Measurements from ENCODE around the gene DPYSL5. TPM values are rescaled to one million over a fixed set of nuclear protein-coding genes. Genes with fewer than 3 reads are reported as not detected.

Gene DPYSL5
- total RNA-seq, 1 experiment from 2014 or later: not detected

GRCh38 chr2:26886736-26887135 is 38.8 kb downstream of the DPYSL5 start:
- H3K4me1 ChIP-seq (ENCODE audit: insufficient read depth, low read length): no peaks in the 10 kb centered on the region
- TF ChIP-seq CTCF (conservative IDR thresholded peaks at IDR 0.05; ENCODE audit: low read depth, low read length): no peak
- no peak for TF ChIP-seq EZH2phosphoT487 (IDR thresholded peaks at IDR 0.05; ENCODE audit: borderline replicate concordance, low read length)
- TF ChIP-seq EZH2 (IDR thresholded peaks at IDR 0.05; ENCODE audit: low read length, unreplicated experiment): no peak
- no peaks in the 10 kb centered on the region for H3F3A ChIP-seq (ENCODE audit: low read length, unreplicated experiment)
- H3K9me2 ChIP-seq (replicated peaks; ENCODE audit: low read length): no peaks in the 10 kb centered on the region
- intact Hi-C loops (cut with micrococcal nuclease): no loop called here
- no peak overlapping the region for H2AFZ ChIP-seq (ENCODE audit: low read length)
- H3K9me3 ChIP-seq (ENCODE audit: low read length): no peaks in the 10 kb centered on the region
- H3K27me3 ChIP-seq (ENCODE audit: low read length): peaks cover 79% of the 10 kb centered on the region
- H3K27ac ChIP-seq (ENCODE audit: low read length): no peak overlapping the region
- POLR2A ChIA-PET (ENCODE audit: unreplicated experiment): no interaction called here
- H3K36me3 ChIP-seq (ENCODE audit: low read depth, low read length): no peaks in the 10 kb centered on the region
- H4K20me1 ChIP-seq (ENCODE audit: low read length): no peaks in the 10 kb centered on the region
- no peak overlapping the region for H3K4me2 ChIP-seq (ENCODE audit: low read length)
- no peak overlapping the region for H3K9ac ChIP-seq (ENCODE audit: low read length)
- H3K4me3 ChIP-seq (ENCODE audit: low read length): no peak overlapping the region
- CTCF ChIA-PET: no interaction called here
- H3K79me2 ChIP-seq (ENCODE audit: low read length): no peaks in the 10 kb centered on the region
- ATAC-seq (no peak), DNase-seq (no peak)
- BruUV-seq (replicated peaks): no TSS peak

- Histone ChIP-seq H3K36me3 (ENCODE audit: low read depth, low read length) (no peaks in the 10 kb centered on the region), H3F3A (ENCODE audit: low read length, unreplicated experiment) (no peaks in the 10 kb centered on the region), H3K4me1 (ENCODE audit: insufficient read depth, low read length) (no peaks in the 10 kb centered on the region), H3K27me3 (ENCODE audit: low read length) (peaks cover 79% of the 10 kb centered on the region), H3K9me3 (ENCODE audit: low read length) (no peaks in the 10 kb centered on the region), H3K79me2 (ENCODE audit: low read length) (no peaks in the 10 kb centered on the region), H3K4me3 (ENCODE audit: low read length) (no peak overlapping the region), H2AFZ (ENCODE audit: low read length) (no peak overlapping the region), H3K27ac (ENCODE audit: low read length) (no peak overlapping the region), H3K9me2 (replicated peaks; ENCODE audit: low read length) (no peaks in the 10 kb centered on the region), H3K9ac (ENCODE audit: low read length) (no peak overlapping the region), H3K4me2 (ENCODE audit: low read length) (no peak overlapping the region), H4K20me1 (ENCODE audit: low read length) (no peaks in the 10 kb centered on the region)
- no peak for ATAC-seq
- ChIA-PET CTCF (no interaction called here), POLR2A (ENCODE audit: unreplicated experiment) (no interaction called here)
- TF ChIP-seq CTCF (conservative IDR thresholded peaks at IDR 0.05; ENCODE audit: low read depth, low read length) (no peak), EZH2 (IDR thresholded peaks at IDR 0.05; ENCODE audit: low read length, unreplicated experiment) (no peak), EZH2phosphoT487 (IDR thresholded peaks at IDR 0.05; ENCODE audit: borderline replicate concordance, low read length) (no peak)
- no TSS peak for BruUV-seq (replicated peaks)
- intact Hi-C loops (cut with micrococcal nuclease): no loop called here
- no peak for DNase-seq
Measured at GRCh38 chr2:26887151-26887550, 39.2 kb downstream of the DPYSL5 start.

- Histone ChIP-seq H3K4me1 (ENCODE audit: insufficient read depth, low read length) (no peaks in the 10 kb centered on the region), H3K27ac (ENCODE audit: low read length) (no peak overlapping the region), H3K9me2 (replicated peaks; ENCODE audit: low read length) (no peaks in the 10 kb centered on the region), H3K9ac (ENCODE audit: low read length) (no peak overlapping the region), H3K9me3 (ENCODE audit: low read length) (no peaks in the 10 kb centered on the region), H3K79me2 (ENCODE audit: low read length) (no peaks in the 10 kb centered on the region), H2AFZ (ENCODE audit: low read length) (no peak overlapping the region), H3F3A (ENCODE audit: low read length, unreplicated experiment) (no peaks in the 10 kb centered on the region), H3K27me3 (ENCODE audit: low read length) (peaks cover 58% of the 10 kb centered on the region), H3K4me2 (ENCODE audit: low read length) (no peak overlapping the region), H4K20me1 (ENCODE audit: low read length) (no peaks in the 10 kb centered on the region), H3K4me3 (ENCODE audit: low read length) (no peak overlapping the region), H3K36me3 (ENCODE audit: low read depth, low read length) (no peaks in the 10 kb centered on the region)
- no TSS peak for BruUV-seq (replicated peaks)
- POLR2A ChIA-PET (ENCODE audit: unreplicated experiment): no interaction called here
- CTCF ChIA-PET: no interaction called here
- DNase-seq: no peak
- intact Hi-C loops (cut with micrococcal nuclease): no loop called here
- ATAC-seq: no peak
- TF ChIP-seq CTCF (conservative IDR thresholded peaks at IDR 0.05; ENCODE audit: low read depth, low read length) (no peak), EZH2phosphoT487 (IDR thresholded peaks at IDR 0.05; ENCODE audit: borderline replicate concordance, low read length) (no peak), EZH2 (IDR thresholded peaks at IDR 0.05; ENCODE audit: low read length, unreplicated experiment) (no peak)
Measured at GRCh38 chr2:26889796-26890195, 41.9 kb downstream of the DPYSL5 start.
